Stimulated activated CD4-positive, alpha-beta T cell treated with anti-CD3 and anti-CD28 coated beads, Interleukin-12 subunit alpha, Interleukin-12 subunit beta, amount 100 ng/mL, for 48 hours (primary cell): Measurements from ENCODE around the gene HYDIN.

Experiments used
- DNase-seq, 3 donors: peaks; one replicate each; pipeline ENCODE4 v3.0.0-alpha.2; 2020; ENCODE audit warnings: low read depth in 2 of 3, low spot score in 1 of 3

HYDIN gene

GRCh38 chr16:70793851-70794502 is 436.5 kb downstream of the HYDIN start:
- DNase-seq, result no peak

DNA sequence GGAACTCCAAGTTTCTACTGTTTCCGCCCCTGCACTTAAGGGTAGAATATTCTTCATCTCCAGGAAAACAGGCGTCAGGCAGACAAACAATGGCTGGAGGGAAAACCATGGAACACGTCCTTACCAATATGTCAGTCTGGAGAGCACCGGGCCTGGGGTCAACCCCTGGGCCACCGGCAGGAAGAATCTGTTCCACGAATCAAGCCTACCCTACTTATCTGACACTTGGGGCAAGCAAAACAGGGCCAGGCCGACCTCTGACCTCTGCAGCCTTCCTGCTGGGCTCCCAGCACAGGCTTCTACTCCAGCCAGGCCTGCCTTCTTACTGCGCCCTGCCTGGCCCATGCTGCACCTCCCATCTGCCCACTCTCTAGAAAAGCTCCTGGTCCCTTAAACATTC is 439.7 kb downstream of the HYDIN start:
- no peak for DNase-seq

GRCh38 chr16:70789595-70790447 is 440.7 kb downstream of the HYDIN start:
- DNase-seq, result no peak

DNA sequence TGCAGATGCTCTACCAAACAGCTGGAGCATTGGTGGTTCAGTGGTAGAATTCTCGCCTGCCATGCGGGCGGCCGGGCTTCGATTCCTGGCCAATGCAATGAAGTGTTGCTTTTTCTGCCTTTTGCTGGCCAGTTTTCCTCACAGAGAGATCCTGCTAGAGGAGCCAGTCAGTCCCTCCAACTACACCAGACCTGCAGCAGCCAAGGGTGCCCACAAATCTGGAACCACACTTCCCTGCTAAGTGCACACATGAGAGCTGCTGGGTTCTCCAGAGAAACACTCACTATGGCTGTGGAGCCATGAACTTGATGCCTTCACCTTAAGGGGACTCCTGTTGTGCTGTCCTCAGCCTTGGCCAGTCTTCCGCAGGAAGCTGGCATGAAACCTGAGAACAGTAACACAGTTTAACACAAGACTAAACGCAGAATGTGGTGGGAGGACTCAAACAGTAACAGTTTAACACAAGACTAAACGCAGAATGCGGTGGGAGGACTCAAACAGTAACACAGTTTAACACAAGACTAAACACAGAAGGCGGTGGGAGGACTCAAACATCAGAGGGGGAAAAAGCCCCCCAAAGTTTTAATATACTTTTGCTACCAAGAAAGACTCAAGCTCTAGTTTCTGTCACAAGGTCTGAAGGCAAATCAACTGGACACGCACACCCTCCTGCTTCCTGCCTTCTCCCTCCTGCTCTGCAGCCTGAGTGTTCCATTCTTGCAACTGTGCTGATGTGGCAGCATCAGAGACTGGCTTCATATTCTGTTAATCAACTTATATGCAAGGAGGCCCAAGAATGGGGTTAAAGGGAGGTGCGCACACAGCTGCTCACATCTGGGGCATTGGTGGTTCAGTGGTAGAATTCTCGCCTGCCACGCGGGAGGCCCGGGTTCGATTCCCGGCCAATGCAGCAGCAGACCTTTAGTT is 441.6 kb downstream of the HYDIN start:
- no peak for DNase-seq

DNA sequence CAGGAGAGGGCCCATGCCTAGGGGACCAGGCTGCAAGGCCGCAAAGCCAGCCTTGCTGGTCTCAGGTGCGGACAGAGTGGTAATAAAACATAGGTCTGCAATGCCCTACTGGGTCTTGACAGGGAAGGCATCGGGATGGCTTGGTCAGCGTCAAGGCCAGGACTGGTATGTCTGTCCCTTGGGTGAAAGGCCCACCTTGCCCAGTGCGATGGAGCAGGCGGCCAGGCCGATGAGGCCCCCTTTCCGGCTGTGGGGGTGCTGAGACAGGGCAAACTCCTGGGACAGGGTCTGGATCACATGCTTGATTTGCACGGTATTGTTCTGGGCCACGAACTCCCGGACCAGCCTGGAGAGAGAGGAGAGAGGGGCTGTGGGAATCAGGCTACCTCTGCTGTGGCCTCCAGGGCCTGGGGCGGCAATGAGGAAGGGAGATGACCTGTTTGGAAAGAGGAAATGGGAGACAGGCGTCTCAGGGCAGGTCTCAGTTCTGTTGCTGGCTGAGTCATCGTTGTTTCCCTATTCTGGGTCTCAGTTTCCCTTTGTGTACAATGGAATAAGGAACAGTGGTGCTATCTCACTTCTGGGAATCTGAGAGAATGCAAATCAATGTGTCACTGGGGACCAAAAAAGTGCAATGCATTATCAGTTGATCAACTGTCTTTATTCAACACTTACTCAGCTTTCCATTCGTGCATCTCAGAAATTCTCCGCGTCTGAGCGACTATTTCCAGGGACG is 444.3 kb downstream of the HYDIN start:
- no peak for DNase-seq

DNA sequence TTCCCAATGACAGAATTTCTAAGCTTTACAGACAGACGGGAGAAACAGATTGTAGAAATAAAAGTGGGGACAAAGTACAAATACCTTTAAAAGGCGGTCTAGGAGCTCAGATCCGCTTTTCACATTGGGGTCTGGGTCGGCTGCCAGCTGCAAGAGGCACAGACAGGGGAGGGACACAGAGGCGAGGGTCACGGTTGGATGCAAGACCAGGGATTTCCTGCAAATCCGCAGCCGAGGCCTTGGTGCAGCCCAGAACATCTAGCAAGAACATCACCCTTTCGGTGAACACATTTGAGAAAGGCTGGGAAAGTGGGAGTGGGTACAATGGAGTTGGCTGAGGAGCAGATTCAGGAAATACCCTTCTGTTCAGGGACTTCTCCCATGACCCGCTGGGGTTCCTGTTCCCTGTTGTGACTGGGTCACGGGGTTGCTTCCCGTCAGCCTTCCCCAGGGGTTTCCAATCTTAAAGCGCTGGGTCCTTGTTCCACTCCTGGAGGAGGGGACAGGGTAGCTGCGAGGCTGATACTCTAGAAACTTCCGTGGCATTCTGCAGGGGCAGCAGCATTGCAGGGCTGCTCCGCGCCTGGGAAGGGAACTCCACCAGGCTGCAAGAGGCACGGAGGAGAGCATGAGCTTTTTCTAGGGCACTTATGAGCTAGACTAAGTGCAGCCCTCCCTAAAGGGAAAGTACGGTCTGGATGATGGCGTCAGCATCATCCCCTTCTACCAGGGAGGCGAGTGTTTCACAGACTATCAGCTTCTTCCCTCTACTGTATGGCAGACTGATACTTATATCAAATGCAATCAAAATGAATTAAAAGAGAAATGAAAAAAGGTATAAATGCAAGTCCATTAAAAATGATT is 445.6 kb downstream of the HYDIN start:
- no peak for DNase-seq

GRCh38 chr16:70782237-70782636 is 448.3 kb downstream of the HYDIN start:
- DNase-seq, result no peak

DNA sequence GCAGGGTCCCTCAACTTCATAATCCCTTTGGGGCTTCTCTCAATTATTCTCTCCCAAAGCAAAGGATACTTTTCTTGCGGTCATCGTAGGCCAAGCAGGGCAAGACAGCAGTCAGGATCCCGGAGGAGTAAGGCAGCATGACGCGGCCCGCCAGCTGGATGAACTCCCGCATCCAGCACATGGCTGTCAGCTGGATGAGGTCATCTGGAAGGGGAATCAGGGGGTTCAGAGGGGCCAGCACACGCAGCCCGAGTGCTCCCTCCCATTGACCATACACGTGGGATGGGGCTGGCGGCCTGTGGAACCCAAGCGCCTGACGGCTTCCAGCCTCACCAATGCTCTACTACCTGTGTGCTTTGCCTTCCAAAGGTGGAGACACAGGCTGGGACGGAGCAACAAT is 448.7 kb downstream of the HYDIN start:
- DNase-seq, result no peak

GRCh38 chr16:70780546-70780945 is 450.0 kb downstream of the HYDIN start:
- no peak for DNase-seq

DNA sequence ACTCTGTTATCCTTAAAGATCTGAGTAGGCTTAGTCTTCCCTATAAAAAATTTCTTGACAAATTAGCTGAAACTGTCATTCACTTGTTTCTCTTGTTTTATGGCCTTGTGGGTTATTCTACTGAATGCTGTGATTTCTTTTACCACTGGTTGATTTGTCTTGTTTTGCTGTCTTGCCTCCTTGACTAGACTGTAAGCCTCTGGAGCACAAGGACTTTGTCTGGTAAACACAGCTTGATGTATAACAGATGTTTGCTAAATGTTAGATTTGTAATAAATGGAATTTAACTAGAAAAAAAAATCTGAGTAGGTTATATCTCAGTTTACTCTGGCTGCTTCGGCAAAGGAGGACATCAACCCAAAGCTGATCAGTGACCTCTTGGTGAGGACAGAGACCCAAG is 451.2 kb downstream of the HYDIN start:
- no peak for DNase-seq

DNA sequence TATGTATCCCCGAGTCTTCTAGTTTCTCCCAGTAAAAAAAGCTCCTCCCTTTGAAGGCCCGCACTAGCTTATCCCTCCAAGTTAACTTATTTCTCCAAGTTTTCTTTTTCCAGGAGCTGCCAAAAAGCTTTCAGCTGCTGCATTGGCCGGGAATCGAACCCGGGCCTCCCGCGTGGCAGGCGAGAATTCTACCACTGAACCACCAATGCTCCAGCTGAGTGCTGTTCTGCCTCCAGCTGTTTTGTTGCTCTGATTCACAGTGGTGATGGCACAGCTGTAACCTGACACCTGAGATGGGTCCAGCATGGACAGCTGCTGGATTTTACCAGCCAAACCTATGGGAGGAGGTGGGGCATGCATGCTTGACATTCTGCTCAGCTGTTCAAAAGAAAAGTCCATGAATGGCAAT is 451.6 kb downstream of the HYDIN start:
- no peak for DNase-seq

DNA sequence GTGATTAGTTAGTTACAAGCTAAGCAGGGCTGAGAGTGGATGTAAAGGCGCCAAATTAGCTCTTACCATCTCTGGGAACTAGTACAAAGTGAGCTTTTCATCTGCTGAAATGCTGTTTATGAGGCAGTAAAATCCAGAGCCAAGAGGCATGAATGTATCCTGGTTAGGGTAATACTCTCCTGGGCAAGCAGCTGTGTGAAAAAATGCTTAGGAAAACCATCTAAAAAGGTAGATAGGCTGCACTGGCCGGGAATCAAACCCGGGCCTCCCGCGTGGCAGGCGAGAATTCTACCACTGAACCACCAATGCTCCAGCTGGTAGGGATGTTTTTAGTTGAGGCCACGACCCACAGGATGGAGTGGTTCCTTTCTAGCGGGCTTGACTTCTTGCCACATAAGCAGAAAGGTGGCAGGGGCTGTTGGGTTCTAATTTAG is 452.5 kb downstream of the HYDIN start:
- DNase-seq, result no peak

- DNase-seq, result no peak
Observed at GRCh38 chr16:70777496-70777895, 453.0 kb downstream of the HYDIN start.

DNA sequence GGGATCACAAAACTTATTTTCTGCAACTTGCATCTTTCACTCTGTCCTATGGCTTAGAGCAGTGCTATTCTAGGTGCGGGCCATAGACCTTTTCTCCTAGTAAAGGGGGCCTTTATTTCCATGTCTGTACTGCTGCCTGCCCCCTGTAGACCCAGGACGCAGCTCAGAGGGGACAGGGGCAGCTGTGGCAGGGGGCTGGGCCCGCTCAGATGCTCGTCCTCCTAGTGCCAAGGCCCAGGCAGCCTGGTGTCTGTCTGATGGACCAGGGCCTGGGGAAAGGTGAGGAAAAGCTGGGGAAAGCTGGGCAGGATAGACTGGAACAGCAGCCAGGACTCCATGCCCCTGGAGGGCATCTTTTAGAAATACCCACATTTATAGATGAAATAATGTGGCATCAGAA is 455.1 kb downstream of the HYDIN start:
- no peak for DNase-seq

DNA sequence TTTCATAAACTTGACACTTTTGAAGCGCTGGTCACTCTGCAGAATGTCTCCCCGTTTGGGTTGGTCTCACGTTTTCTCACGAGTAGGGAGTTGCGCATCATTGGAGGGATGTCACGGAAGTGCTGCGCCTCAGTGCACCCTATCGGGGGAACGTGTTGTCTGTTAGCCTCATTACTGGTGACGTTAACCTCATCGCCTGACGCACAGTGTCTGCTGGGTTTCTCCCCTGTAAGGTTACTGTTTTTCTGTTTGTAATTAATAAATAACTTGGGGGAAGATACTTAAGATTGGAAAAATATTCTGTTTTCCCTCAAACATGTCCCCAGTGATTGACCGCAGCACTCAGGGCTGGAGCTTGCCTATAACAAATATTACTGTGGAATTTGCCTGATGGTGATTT is 456.3 kb downstream of the HYDIN start:
- DNase-seq, result no peak

GRCh38 chr16:70772493-70772892 is 458.0 kb downstream of the HYDIN start:
- no peak for DNase-seq

DNA sequence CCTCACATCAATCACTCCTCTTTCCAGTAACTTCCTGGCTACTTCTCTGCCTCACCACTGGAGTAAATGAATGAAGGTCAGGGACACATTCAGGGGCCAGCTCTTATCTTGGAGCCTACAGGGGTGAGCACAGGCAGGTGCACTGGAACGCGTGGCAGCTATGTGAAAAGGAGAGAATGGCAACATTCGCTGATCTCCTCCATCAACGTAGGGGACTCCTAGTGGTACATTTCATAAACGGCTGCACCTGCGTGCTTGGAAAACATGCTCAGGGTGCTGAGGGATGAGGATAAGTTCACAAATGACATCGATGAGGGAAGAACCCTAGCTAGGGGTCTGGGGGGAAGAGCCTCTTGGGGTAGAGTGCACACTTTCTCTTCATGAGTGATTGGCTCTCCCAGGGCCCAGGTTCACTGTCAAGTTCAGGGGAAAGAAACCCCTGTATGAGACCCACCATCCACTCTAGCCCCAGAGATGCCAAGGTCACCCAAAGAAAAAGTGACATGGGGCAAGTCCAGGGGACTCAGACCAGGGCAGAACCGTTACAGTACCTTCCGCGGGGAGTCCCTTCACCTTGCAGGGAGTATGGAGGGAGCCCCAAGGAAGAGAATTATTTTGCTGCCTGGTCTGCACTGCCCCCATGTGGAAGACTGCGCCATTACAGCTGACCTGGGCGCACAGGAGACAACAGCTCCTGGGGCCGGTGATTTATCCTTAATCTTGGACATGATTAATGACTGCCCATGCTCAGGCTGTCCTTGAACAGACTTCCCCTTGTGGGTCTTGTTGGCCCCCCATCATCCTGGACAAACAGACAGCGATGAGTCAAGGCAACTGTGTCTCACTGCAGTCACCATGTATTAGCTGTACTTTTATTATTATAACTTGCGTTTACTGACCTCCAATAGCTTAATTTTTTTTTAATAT is 459.6 kb downstream of the HYDIN start:
- DNase-seq, result peak; percentile 30 to 65 (median 36)

DNA sequence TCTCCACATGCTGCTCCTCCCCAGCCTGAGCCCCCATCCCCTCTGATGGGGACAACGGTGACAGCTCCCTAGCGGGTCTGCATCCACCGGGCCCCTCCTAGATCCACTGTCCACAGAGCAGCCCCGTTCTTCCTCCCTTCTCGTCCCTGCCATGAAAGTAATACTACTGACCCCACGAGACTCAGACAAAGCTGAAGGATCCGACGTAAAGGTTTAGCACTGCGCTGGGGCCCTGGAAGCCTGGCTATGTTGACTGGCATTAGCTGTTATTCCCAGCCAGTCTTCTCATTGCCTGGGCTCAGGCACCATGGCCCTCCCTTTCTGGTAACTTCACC is 460.3 kb downstream of the HYDIN start:
- DNase-seq, result no peak

GRCh38 chr16:70769761-70770160 is 460.8 kb downstream of the HYDIN start:
- DNase-seq, result no peak
